ENCODE measurements around the gene JPT1.
"Not testable (repeated sequence)": the region's sequence is repeated elsewhere in the genome, so short reads cannot be mapped to it uniquely, and the experiment has no call there.

Gene JPT1

GRCh38 chr17:75155191-75155601, 884 bp upstream of the JPT1 start:
- no peak for DNase-seq (ENCODE audit: low read depth)

DNA sequence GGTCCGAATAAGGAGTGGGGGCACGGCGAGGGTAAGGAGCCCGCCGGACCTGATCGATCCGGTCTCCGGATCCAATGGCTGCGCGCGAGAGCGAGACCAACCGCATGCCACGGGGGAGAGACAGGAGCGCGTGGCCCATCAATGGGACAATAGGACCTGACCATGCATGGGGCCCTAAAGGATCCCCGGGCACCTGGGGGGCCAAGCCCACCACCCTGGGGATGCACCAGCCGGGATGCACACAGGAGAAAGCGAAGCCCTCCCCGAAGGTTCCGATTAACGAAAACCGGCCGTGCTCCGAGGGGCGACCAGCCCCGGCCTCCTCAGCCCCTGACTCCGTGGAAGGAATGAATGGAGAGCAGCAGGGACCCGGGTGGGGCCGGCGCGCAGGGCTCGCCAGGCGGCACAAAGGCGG, 525 bp downstream of the JPT1 start:
- peak; percentile 8 for DNase-seq (ENCODE audit: low read depth)

GRCh38 chr17:75152922-75153779, 1.2 kb downstream of the JPT1 start:
- DNase-seq (ENCODE audit: low read depth): no peak

GRCh38 chr17:75152523-75152921, 1.8 kb downstream of the JPT1 start:
- DNase-seq (ENCODE audit: low read depth): no peak

DNA sequence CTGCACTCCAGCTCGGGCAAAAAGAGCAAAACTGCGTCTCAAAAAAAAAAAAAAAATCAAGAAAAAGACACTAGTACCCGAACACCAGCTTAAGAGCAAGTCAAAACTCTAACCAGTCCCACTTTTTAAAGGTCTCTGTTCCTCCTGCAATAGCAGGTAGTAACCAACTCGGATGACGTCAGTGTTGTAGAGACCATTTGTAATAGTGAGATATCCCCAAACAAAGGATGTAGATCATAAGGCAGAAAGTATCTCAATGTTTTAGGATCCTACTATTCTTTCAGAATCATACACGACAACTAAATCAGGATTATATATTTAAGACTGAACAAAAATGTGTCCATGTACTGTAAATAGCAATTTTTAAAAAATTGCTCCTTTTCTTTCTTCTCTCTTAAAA, 2.4 kb downstream of the JPT1 start:
- no peak for DNase-seq (ENCODE audit: low read depth)

GRCh38 chr17:75147878-75148546, 6.3 kb downstream of the JPT1 start:
- no peak for DNase-seq (ENCODE audit: low read depth)

GRCh38 chr17:75146592-75146991, 7.7 kb downstream of the JPT1 start:
- DNase-seq (ENCODE audit: low read depth): no peak

DNA sequence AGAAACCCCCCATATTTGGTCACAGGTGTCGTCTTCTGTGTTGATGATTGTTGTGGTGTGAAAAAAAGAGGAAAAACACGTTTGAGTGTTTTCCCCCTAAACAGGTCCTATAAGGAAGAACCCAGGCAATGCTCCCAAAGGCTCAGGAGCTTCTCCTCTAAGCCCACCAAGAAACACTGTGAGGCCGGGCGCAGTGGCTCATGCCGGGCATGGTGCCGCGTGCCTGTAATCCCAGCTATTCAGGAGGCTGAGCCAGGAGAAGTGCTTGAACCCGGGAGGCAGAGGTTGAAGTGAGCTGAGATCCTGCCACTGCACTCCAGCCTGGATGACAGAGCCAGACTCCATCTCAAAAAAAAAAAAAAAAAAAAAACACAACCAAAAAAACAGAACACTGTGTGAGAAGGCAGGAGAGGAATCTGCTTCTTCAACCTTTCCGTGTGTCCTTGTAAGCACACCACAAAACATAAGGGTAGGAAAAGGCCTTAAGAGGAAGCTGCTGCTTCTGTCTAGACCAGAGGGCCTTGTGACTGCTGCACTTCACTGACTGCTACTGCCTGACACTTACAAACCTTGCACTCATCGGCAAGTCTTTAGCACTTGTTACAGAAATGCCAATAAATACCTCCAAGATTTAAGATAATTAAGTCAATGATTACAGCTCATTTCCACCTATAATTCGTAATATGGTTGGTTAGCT, 9.3 kb downstream of the JPT1 start:
- no peak for DNase-seq (ENCODE audit: low read depth)

DNA sequence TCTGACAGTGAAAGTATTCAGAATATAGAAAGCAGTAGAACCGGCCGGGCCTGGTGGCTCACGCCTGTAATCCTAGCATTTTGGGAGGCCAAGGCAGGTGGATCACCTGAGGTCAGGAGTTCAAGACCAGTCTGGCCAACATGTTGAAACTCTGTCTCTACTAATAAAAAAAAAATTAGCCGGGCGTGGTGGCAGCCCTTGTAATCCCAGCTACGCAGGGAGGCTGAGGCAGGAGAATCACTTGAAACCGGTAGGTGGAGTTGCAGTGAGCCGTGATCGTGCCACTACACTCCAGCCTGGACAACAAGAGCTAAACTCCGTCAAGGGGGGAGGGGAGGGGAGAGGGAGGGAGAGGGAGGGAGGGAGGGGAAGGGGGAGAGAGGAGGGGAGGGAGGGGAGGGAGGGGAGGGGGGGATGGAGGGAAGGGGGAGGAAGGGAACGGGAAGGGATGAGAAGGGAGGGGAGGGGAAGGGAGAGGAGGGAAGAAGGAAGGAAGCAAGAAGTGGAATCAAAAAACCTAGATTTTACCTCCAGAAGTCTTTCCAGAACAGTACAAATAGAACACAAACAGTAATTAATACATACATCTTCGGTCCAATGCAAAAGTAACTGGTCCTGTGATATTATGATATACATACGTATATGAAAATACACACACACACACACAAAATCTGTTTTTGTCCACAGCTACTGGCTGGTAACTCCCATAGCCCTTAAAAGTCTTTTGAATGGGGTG, 11.9 kb downstream of the JPT1 start:
- DNase-seq (ENCODE audit: low read depth): no peak

DNA sequence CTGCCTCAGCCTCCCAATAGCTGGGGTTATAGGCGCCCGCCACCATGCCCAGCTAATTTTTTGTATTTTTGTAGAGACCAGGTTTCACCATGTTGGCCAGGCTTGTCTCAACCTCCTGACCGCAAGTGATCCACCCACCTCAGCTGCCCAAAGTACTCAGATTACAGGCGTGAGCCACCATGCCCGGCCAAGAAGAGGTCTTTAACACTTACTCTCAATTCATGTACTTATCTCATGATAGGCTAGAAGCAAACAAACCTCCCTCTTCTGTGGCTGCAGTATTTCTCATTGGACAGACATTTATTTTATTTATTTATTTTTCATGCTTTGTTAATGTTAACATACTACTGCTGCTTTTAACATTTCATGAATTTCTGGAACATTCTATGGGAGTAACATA, 15.8 kb downstream of the JPT1 start:
- DNase-seq (ENCODE audit: low read depth): no peak

- not testable (repeated sequence) for DNase-seq (ENCODE audit: low read depth)
Observed at GRCh38 chr17:75137762-75138161, 16.6 kb downstream of the JPT1 start.

DNA sequence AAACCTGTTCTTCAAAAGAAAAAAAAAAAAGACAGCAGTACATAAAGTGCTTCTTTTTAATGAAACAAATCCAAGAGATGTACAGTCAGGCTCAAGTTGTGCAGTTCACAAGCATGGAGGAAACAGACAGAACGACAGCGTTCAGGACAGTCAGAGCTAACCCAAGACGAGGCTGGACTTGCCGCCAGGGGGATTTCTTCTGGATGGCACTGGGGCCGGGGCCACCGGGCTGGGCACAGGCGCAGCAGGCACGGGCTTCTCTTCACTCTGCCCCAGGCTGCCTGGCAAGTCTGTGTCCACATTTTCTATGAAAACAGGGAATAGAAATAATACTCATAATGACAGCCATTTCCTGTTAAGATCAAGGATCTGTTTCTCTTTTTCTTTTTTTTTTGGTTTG, 18.4 kb downstream of the JPT1 start:
- no peak for DNase-seq (ENCODE audit: low read depth)

DNA sequence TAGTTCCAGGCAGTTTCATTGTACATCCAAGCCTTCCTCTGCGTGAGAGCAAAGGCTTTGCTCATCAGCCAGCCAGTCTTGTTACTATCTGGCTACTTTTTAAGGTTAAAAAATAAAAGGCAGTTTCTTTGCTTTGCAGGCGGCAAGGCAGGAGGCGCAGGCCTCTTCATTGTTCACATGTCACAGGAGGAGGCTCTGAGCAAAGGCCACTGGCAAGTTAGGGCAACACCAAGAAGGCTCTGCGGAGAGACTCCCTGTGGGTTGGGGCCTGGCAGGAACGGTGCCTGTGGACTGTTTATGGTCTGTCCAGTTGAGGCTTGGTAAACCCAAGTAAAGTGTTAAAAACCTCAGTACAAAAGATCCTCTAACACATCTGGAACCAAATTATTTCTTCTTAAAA, 18.9 kb downstream of the JPT1 start:
- no peak for DNase-seq (ENCODE audit: low read depth)

DNA sequence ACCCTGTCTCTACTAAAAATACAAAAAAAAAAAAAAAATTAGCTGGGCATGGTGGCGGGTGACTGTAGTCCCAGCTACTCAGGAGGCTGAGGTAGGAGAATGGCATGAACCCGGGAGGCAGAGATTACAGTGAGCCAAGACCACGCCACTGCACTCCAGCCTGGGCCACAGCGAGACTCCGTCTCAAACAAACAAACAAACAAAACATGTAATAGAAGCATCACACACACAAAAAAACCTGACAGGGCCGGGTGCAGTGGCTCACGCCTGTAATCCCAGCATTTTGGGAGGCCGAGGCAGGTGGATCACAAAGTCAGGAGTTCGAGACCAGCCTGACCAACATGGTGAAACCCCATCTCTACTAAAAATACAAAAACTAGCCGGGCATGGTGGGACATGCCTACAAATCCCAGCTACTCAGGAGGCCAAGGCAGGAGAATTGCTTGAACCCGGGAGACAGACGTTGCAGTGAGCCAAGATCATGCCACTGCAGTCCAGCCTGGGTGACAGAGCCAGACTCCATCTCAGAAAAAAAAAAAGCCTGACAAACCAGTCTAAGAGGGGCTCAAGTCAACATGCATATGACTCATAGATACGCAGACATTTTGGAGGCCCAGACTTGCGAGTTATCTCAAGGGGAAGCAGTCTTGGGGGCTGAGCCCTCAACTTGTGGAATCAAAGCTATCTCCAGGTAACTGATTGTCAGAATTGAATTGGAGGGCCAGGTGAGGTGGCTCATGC, 20.5 kb downstream of the JPT1 start:
- not testable (repeated sequence) for DNase-seq (ENCODE audit: low read depth)

DNA sequence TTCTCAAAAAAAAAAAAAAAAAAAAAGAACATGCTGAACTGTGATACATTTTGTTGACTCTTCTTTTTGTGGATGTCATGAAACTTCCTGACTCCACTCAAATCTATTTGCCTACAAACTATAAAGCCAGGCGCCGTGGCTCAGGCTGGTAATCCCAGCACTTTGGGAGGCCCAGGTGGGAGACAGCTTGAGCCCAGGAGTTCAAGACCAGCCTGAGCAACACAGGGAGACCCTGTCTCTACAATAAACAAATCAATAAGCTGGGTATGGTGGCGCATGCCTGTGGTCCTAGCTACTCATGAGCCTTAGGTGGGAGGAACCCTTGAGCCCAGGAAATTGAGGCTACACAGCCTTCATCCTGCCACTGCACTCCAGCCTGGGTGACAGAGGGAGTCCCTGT, 21.3 kb downstream of the JPT1 start:
- no peak for DNase-seq (ENCODE audit: low read depth)

- not testable (repeated sequence) for DNase-seq (ENCODE audit: low read depth)
Observed at GRCh38 chr17:75132018-75133000, 22.0 kb downstream of the JPT1 start.

DNA sequence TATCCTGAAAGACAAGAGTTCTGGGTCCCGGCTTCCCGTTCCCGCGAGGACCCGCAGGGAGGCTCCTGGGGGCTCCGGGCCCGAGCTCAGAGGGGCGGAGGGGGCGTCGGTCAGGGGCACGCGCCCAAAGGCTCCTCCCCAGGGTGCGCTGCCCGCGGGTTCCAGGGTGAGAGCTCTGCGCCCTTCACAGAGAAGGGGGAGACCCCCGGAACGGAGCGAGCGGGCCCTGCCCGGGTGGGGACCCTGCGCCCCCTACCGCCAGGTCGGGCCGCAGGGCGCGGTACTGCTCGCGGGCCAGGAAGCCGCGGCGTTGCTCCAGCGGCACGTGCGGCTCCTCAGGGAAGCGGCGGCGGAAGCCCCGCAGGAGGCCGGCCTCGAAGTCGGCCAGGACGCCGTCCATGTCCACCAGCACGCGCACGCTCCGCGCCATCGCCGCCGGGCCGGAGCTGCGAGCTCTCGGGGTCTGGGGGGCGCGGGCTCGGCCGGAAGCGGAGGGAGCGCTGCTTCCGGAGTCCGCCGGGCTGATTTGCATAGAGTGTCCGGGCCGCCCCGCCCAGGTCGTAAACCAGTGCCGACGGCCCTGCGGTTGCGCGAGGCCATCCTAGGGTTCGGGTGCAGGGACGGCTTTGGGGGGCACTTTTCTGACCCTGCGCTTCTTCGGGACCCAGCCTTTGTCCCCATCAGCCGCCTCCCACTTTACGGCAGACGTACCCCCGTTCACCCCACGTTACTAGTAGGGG, 22.9 kb downstream of the JPT1 start, which contains the start of gene NT5C:
TSS of gene NT5C (minus strand) at position 465 of the 740 bp plus-strand sequence. CDS start at position 430, 35 bp downstream.
- DNase-seq (ENCODE audit: low read depth): peak; percentile 66

DNA sequence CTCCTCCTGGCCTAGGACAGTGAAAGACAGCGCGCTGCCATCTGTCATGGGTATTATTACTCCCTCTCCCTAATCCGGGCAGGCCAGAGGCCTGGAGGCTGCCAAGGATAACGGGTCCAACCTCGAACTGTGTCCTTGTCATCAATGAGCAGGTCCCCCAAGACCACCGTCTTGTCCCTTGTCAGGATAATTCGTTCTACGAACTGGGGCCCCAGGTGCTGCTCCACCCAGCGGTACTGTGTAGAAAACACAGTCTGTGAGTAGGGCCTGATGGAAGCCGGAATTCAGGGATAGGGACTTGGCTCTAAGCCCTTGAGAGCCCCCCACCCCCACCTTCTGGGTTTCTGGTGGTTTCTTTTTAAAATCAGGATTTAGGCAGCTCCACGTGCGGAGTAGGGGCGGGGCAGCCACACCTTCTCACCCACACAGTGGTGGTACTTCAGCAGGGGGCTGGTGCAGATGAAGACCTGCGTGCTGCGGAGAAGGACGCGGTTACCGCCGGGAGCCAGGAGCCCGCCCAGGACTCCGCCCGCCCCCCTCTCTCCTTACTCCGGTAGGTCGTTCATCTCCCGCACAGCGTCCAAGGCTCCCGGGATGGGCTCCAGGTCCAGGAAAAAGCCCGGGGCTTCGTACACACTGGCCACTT, 23.6 kb downstream of the JPT1 start:
- peak; percentile 46 for DNase-seq (ENCODE audit: low read depth)

All from activated T-cell treated with anti-CD3 and anti-CD28 coated beads for 24 hours (primary cell).